GM21825 (cell line): Measurements from ENCODE around the gene GPBAR1.

ENCODE experiments used
- ATAC-seq: cut with Tn5 transposase; IDR thresholded peaks from one replicate; pipeline ENCODE4 v1.9.1; 2021; ENCODE audit warnings: mild to moderate bottlenecking, moderate library complexity; ENCODE audit not compliant: unreplicated experiment

GPBAR1 gene

DNA sequence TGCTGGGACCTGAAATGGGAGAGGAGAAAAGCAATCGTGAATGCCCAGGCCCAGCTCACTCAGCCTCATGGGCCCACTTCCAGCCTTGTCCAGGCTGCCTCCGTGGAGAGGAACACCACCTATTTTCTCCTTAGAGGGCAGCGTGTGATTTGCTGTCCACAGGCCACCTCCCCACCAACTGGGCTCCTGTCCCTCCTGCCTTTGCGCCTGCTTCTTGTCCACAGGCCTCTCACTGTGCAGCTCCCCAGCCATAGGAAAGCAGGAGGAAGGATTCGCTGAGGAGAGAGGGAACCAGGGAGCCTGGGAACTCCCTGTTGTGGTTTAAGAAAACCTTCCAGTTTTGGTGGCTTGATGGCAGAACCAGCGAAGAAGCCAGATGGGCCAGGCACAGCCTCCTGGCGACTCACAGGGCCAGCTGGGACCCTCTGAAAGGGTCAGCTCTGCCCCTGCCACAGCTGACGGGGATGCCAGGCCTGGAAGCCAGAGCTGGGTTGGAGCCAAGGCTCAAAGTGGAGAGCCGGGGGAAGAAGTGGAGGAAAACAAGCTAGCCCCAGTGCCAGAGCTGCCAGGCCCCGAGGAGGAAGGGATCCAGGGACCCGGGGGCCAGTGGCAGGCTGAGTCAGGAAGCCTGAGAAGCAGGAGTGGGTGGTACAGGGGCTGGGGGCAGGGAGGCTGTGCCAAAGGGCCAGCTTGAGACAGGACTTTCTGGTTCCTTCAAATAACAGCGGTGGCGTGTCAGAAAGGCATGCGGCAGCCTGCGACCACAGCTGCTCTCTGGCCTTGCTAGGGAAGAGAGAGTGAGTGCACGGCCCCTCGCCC, 21.6 kb downstream of the GPBAR1 start:
- ATAC-seq = no peak

DNA sequence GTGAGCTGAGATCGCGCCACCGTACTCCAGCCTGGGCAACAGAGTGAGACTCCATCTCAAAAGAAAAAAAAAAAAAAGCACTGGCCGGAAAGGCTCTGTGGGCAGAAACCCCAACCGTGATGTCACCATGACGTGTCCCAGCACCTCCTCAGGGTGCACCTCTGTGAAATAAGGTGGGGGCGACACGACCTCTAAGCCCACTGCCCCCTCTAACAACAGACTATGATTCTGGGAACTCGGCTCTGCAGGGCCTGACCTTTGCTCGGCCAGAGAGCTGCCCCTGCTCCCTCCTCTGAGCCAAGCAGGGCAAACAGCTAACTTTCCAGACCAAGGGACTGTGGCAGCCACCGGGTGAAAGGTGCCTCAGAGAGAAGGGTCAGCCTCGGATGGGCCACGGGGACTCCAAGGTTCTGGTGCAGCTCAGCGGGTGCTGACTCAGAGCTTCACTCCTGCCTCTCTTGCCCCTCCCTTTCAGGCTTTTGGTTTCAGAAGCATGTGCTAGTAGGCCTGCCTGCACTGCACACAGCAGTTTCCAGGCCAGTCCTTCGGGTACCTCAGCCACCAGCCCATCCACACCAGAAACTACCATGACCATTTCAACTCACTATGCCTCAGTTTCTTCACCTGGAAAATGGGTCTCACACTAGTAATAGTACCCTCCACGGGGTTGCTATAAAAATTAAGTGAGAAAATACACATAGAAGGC, 23.4 kb downstream of the GPBAR1 start:
- ATAC-seq = peak; percentile 32

DNA sequence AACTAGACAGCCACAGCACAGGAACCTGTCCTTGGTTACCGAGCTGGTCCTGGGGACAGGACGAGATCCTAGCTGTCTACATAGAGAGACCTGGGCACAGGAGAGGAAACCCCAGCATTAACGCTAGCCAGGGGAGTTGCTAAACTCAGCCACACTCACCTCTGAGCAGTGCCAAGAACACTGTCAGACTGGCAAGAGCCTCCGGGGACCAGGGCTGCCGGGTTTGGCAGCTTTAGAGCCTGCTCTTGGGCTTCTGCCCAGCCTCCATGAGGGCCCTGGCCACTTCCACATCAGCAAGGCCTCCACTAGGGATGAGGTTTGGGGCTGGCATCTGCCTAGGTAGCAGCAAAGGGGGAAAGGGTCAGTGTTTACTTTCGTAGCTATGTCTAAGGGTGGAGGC, 24.8 kb downstream of the GPBAR1 start:
- no peak for ATAC-seq

DNA sequence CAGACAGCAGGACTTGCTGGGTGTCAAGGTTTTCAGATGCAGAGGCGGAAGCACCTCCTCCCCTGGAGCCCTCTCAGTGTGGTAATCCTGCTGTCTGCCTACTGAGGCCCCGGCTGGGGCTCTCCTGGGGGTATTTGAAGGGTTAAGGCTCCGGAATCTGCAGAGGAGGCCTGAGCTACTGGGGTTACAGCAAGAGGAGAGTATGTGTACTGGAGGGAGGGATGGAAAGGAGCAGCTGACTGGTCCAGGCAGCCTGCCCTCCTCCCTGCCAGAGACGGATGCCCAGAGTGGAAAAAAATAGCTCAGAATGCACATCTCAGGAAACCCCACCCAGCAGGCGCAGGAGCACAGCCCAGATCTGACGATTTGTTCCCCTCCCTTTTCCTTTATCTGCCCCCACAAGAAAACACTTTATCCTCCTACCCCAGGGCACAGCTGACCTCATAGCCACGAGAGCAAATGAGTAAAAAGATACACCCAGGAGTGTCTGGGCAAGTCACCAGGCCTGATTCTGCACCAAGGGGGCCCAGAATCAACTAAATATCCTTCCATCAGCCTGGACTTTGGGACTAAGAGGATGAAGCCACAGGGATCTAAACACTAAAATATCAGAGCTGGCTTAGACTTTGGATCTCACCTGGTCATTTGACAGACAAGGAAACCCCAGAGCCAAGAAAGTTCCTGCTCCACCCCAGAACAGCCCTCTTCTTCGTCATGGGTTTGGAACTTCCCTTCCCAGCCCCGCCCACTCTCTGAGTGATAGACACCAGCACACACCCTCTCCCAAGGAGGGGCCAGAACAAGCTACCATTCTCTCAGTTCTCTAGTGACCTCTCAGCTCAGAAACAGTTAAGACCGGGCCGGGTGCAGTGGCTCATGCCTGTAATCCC, 26.0 kb downstream of the GPBAR1 start:
- peak; percentile 70 for ATAC-seq

DNA sequence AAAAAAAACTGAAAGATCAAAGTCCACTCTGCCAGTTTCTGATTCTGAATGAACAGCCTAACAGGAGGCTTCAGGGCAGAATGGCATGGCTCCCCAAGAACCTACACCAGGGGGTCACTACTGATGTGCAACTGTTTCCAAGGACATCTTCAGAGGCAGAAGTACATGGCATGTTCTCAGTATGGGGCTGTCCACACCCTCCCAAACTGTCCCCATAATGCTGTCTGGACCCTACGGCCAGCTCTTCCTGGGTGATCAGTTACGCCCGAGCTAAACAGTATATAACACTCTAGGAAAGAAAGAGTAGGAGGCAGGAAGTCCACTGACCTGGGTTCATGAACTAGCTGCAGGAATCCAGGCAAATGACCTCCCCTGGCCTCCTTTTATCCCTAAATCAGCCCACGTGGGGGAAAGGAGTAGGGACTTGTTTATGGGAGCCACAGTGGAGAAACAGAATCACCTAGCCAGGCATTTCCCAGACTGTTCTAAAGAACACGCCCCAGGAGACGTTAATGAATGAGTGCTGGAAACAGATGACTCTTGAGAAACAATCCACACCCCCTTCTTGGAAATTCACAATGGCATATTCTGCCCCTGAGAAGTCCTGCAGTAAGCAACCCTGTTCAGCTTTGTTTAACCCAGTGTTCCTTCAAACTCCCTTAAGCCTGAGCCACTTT, 29.0 kb downstream of the GPBAR1 start:
- no peak for ATAC-seq

DNA sequence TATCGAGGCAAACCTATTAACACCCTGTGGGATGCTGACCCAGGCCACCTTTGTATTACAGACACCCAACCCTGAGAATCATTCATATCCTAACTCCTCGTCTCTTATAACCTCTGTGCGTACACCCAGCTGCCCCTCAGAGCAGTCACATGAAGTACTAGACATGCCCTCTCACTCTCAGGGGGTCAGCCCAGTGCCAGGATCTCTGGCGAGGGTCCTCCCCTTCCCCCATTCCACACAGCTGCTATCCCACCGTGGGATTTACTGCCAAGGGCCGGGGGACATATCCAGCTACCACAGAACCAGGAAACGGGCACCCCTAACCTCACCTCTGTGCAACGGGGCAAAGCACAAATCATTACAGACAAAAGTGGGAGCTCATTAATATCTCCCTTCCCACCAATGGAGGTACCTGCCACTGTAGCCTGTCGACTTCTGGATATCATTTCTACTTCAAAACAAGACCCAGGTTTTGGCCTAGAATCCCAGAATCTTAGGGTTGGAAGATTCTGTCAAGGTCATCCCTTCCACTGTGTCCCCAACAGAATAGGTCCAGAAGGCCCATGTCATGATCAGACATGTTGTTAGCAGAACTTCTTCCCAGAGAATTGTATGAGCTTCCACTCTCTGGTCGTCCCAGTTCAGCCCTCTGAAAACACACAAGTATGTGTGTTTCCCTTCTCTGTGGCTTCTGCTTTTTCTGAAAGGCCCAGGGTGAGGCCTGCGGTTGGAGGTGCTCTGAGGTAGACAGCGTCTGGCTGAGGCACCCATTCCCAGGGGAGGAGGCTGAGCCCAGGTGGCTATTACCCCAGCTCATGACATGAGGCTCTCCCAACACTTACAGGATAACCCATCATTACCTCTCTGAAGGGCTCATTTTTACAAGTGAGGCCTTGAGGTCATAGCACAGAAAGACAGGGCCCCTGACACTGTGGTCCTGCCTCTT, 29.8 kb downstream of the GPBAR1 start:
- ATAC-seq = peak; percentile 62

DNA sequence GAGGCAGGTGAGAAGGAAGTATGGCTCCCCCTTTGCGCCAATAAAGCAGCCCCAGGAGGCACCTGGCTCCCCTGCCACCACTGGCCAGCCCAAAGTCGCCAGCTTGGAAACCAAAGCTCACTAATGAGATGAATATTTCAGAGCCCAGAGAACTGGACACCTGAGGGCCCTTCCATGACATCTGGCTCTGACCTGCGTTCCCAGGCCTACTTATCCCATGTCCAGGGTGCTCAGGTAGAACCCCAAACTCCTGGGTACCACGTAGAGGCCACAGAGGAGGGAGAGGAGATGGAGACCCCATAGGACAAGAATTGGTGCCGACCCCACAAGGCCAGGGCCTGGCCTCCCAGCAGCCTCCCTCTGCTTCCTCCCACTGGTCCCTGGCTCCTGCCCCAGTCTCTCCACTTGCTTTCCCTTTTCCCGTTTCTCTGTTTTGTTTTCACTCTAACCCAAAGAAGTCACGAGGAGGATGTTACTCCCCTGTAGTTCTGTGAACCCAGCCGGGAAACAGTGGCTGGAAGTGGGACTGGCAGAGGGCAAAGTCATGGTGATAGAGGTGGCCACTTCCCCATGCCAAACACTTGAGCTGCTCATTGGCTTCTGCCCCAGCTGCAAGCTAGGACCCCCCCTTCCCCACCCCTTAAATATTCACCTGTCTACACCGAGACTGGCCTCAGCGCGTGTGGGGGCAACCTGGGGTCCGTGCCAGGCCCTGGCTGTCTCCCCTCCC, 30.7 kb downstream of the GPBAR1 start:
- ATAC-seq = no peak

DNA sequence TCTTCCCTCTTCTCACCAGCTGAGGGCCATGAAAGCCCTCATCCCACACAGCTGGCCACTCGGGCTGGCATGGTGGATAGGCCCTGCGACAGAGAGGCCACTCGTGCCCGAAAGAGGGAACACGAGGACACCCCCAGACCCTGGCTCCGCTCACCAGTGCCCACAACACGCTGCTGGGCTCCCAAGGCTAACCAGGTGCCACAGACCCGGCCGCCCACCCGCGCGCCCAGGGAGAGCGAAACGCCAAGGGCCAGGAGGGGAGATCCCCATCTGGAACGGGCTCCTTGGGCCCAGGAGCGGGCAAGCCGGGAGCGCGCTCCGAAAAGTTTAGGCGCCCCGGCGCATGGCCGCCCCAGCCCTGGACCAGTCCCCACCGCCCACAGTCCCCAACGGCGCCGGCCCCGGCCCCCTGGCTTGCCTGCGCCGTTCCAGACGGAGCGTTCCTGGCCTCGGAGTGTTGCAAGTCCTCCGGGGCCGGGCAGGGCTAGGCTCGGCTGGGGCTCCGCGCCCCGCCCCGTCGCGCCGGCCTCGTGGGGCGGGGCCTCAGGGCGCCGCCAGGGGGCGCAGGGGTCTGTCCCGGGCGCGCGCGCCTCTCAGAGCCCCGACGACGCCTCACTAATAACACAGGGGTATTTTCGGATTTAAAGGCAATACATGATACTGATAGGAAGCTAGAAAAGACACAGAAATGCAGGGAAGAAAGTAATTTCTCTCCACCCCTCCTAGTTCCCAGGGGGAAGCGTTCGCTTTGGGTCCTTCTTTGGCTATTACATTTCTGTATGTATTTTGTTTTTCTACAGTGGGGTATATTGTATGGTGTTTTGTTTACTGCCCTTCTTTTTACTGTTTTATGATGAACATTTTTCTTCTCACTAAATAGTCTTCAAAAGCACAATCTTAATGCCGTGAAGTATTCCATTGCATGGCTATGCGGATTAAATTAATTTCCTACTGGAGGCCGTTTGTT, 31.5 kb downstream of the GPBAR1 start, which contains the start of gene TMBIM1:
Gene TMBIM1 (minus strand): TSS at position 456 of the 967 bp plus-strand sequence. CDS start 10,362 bp downstream, outside the sequence.
- ATAC-seq = peak; percentile 69

DNA sequence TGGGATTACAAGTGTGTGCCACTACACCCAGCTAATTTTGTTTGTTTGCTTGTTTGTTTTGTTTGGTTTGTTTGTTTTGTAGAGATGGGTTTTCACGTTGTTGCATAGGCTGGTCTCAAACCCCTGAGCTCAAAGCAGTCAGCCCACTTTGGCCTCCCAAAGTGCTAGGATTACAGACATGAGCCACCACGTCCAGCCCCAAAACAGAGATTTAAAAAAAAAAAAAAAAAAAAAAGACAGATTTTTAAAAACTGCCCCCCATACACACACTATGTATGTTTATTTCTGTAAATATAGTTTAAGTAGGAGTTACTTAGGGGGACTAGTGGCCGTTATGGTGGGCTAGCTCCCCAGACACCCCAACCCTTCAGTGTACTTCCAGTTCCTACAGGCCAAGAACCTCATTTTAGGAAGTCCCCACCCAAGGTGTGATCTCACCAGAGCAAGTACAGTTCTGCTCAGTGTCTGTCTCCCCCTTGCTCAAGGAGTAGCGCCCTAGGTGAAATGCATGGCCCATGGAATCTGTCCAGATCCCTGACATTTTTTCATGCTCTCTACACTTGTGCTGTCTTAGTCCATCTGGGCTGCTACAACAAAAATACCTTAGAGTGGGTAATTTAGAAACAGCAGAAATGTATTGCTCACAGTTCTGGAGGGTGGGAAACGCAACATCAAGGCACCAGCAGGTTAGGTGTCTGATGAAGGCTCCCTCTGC, 33.1 kb downstream of the GPBAR1 start:
- no peak for ATAC-seq

DNA sequence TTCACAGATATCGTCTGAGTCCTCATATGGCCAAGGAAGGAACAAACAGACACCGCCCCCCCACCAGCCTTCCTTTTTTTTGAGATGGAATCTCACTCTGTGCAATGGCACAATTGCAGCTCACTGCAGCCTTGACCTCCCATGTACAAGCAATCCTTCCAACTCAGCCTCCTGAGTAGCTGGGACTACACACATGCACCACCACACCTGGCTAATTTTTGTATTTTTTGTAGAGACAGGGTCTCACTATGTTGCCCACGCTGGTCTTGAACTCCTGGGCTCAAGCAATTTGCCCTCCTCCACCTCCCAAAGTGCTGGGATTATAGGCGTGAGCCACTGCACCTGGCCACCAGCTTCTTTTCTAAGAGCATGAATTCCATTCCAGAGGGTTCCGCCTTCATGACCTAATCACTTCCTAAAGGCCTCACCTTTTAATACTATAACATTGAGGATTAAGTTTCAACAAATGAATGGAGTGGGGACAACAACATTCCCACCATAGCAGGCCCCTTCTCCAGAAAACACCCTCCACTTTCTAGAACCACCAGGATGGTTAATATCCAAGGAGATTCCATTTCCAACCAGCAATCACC, 33.7 kb downstream of the GPBAR1 start:
- ATAC-seq = no peak

DNA sequence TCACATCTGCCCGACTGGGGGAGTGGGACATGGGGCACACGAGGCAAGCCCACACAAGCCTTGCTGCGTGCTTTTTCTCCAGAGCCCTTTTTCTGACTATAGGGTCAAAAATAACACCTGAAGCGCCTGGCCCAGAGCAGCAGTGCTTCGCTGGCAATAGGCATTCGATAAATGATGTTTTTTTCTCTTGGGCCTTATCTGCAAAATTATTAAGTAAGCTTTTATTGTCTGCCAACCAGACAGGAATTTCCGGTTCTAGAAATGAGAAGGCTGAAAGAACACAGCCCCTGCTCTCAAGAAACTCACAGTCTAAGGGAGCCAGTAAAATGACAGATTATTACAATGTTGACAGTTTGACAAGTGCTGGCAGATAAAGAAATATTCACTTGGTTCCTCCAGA, 34.2 kb downstream of the GPBAR1 start:
- ATAC-seq = no peak

DNA sequence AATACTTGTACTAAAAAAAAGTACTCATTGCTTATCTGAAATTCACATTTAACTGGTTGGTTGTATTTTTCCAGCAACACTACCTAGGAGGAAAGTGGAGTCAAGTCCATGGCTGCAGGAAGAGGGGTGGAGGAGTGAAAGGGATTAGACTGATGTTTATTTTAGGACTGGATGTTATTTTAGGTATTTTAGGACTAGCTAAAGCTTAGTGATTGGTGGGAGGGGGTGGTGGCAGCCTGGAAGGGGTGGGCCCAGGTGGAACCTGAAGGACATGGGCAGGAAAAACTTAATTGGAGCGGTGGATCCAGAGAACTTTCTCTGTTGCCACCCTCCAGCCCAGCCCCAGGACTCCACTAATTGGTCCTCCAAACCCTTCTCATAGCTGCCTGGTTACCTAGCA, 35.4 kb downstream of the GPBAR1 start:
- no peak for ATAC-seq

DNA sequence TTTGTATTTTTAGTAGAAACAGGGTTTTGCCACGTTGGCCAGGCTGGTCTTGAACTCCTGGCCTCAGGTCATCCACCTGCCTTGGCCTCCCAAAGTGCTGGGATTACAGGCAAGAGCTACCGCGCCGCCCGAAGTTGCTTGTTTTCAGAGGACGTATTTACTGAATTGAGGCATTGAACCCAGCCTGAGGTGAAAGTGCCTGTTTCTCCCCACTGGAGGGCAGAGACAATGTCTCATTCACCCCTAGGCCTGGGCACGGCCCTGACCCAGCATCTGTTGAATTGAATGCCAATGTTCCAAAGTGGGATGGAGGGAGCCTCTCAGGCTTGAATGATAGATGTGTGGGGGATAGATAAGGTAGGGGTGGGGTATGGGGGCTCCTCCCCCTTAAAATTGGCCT, 36.0 kb downstream of the GPBAR1 start:
- no peak for ATAC-seq

DNA sequence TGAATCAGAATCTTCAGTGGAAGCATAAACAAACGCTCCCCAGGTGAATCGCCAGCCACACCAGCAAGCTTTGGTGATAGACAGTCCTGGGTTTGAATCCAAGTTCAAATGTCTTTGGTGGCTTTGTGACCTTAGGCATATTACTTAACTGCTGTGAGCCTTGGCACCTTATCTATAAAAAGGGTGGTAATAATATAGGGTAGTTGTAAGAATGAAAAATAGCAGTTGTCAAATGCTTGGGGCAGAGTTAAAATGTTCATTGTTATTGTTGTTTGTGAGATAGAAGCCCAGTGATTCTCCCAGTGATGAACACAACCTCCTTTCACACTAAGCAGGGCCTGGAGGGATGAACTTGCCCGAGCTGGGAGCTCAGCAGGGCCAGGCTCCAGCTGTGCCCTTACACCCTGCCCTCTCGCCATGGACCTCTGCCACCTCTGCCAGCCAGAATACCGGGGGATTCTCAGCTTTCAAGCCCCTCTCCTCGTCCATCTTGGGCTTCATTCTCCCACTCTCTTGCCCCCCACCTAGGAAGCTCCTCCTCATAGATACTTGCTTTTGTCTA, 37.6 kb downstream of the GPBAR1 start:
- ATAC-seq = no peak

DNA sequence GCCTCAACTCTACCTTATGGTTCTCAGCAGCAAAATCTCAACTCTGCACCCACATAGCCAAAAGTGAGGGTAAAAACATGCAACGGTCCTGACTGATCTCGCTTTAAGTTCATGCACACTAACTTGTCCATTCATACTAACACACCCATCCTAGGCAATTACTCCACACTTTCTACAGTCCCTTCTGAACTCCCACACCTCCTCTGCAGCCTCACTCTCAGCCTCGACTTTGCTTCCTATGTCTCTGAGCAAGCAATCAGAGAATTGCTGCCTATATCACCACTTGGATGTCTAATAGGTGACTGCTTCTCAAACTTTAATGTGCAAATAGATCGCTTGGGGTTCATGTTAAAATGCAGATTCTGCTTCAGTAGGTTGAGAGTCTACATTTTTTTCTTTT, 39.3 kb downstream of the GPBAR1 start:
- ATAC-seq = no peak

DNA sequence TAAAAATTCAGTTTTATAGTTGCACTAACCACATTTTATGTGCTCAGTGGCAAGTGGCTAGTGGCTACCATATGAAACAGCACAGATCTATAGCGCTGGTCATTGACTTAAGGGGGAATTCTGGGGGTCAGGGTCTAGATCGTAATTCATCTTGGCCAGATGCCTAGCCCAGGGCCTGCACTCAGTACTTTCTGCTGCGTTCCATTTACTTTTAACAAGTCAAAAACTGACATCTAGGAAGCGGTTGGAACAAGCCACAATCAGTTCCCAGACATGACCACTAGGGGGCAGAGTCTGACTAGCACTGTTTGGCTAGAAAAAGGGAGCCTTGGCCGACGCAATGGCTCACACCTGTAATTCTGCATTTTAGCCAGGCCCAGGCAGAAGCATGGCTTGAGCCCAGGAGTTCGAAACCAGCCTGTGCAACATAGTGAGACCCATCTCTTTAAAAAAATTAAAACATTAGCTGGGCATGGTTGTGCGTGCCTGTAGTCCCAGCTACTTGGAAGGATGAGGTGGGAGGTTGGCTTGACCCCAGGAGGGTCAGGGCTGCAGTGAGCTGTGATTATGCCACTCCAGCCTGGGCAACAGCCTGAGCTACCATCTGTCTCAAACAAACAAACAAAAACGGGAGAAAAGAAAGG, 40.5 kb downstream of the GPBAR1 start:
- peak; percentile 87 for ATAC-seq
